GM19240 (cell line): ENCODE measurements around the gene SYT14.
"Not testable (repeated sequence)": the region's sequence is repeated elsewhere in the genome, so short reads cannot be mapped to it uniquely, and the experiment has no call there.

Experiments
- DNase-seq: peaks from one replicate; pipeline ENCODE4 v3.0.0; 2011; ENCODE audit warnings: low spot score; ENCODE audit not compliant: insufficient read length

The SYT14 gene

GRCh38 chr1:210024996-210025395, 87.0 kb downstream of the SYT14 start:
- no peak for DNase-seq

- no peak for DNase-seq
Measured at GRCh38 chr1:210025870-210026269, 87.9 kb downstream of the SYT14 start.

- DNase-seq, result no peak
Measured at GRCh38 chr1:210027994-210028393, 90.0 kb downstream of the SYT14 start.

GRCh38 chr1:210031473-210031872, 93.5 kb downstream of the SYT14 start:
- no peak for DNase-seq

- DNase-seq, result no peak
Measured at GRCh38 chr1:210043058-210043457, 105.0 kb downstream of the SYT14 start.

GRCh38 chr1:210049616-210050015, 111.6 kb downstream of the SYT14 start:
- DNase-seq, result no peak

- DNase-seq, result not testable (repeated sequence)
Measured at GRCh38 chr1:210050491-210050890, 112.5 kb downstream of the SYT14 start.

GRCh38 chr1:210053126-210053525, 115.1 kb downstream of the SYT14 start:
- no peak for DNase-seq

GRCh38 chr1:210057593-210057992, 119.6 kb downstream of the SYT14 start:
- DNase-seq, result no peak

GRCh38 chr1:210061992-210062391, 124.0 kb downstream of the SYT14 start:
- no peak for DNase-seq

- DNase-seq, result no peak
Measured at GRCh38 chr1:210070531-210070930, 132.5 kb downstream of the SYT14 start.

- DNase-seq, result no peak
Measured at GRCh38 chr1:210072129-210072528, 134.1 kb downstream of the SYT14 start.

GRCh38 chr1:210072896-210073504, 135.0 kb downstream of the SYT14 start:
- DNase-seq, result no peak

GRCh38 chr1:210074904-210075303, 136.9 kb downstream of the SYT14 start:
- no peak for DNase-seq

GRCh38 chr1:210076620-210077019, 138.6 kb downstream of the SYT14 start:
- no peak for DNase-seq

- no peak for DNase-seq
Measured at GRCh38 chr1:210081494-210081893, 143.5 kb downstream of the SYT14 start.

- no peak for DNase-seq
Measured at GRCh38 chr1:210085359-210085758, 147.3 kb downstream of the SYT14 start.

- no peak for DNase-seq
Measured at GRCh38 chr1:210087058-210087457, 149.0 kb downstream of the SYT14 start.

GRCh38 chr1:210089855-210090254, 151.8 kb downstream of the SYT14 start:
- DNase-seq, result no peak

- no peak for DNase-seq
Measured at GRCh38 chr1:210092366-210092765, 154.3 kb downstream of the SYT14 start.

GRCh38 chr1:210093461-210093860, 155.4 kb downstream of the SYT14 start:
- no peak for DNase-seq

GRCh38 chr1:210098356-210098755, 160.3 kb downstream of the SYT14 start:
- DNase-seq, result no peak

- no peak for DNase-seq
Measured at GRCh38 chr1:210099921-210100320, 161.9 kb downstream of the SYT14 start.

GRCh38 chr1:210104103-210104502, 166.1 kb downstream of the SYT14 start:
- DNase-seq, result no peak
